K562 (cell line): ENCODE data around the gene PPP4C. TPM values are rescaled to one million over a fixed set of nuclear protein-coding genes. Genes with fewer than 3 reads are reported as not detected.

Experiments used
- ATAC-seq: fragments of 200-7000 bp; cut with Tn5 transposase; 3 replicates; pipeline ENCODE4 v1.9.1; 2020; ENCODE audit warnings: moderate library complexity
- BruUV-seq: library from RNA; stranded (reverse); fragments of 400-500 nt; replicated peaks from 2 replicates; lab custom pipeline; 2021; lab: Mats Ljungman, UMichigan
- CTCF ChIA-PET: fragments of 300-600 bp; formaldehyde crosslinking; extraction: SDS; loops from one replicate; lab custom pipeline; 2021; ENCODE audit warnings: low intra/inter-chr PET ratio; lab: Yijun Ruan, JAX
- POLR2A ChIA-PET: fragments of 300-600, 350-650 bp; sonication (Branson Sonifier 250); formaldehyde crosslinking; extraction: SDS; loops from one replicate; lab custom pipeline; 2021; ENCODE audit warnings: antibody characterized with exemption, inconsistent platforms; lab: Yijun Ruan, JAX
- DNase-seq, 4 experiments: peaks; one replicate each; pipeline versions ENCODE4 v3.0.0 to v3.0.0-alpha.2; 2011 to 2018; ENCODE audit warnings: low spot score in 3 of 4, mixed read lengths in 3 of 4; ENCODE audit errors: extremely low read depth in 1 of 4
- FAIRE-seq: peaks from 2 replicates; lab custom pipeline; 2011; peaks lifted over from hg19 to GRCh38; lab: Jason Lieb, UNC
- H2AFZ ChIP-seq: 2 replicates; pipeline ENCODE4 v1.6.0; 2011; ENCODE audit warnings: low read depth, low read length, control low read depth, inconsistent platforms
- H3K27ac ChIP-seq: fragments of 200-600 bp; 3 replicates; pipeline ENCODE4 v1.8.0; 2011; ENCODE audit warnings: low read depth, mild to moderate bottlenecking, control low read depth, inconsistent platforms, low read length, moderate library complexity, mixed read lengths; ENCODE audit errors: extremely low read depth
- H3K27me3 ChIP-seq, 2 experiments: fragments of 300-600 bp in 1 of 2; 2 replicates in 1 of 2; 3 replicates in 1 of 2; pipeline versions ENCODE4 v1.6.0 to v1.8.0; 2011; ENCODE audit warnings: inconsistent platforms in 2 of 2, low read length in 2 of 2, mild to moderate bottlenecking in 1 of 2, mixed read lengths in 1 of 2, moderate library complexity in 1 of 2; ENCODE audit not compliant: control insufficient read depth in 2 of 2, insufficient read depth in 2 of 2
- H3K36me3 ChIP-seq: fragments of 300-600 bp; 3 replicates; pipeline ENCODE4 v1.8.0; 2011; ENCODE audit warnings: mild to moderate bottlenecking, low read length, inconsistent platforms; ENCODE audit not compliant: control insufficient read depth, insufficient read depth
- H3K4me1 ChIP-seq, 2 experiments: fragments of 200-600 bp in 1 of 2; replicated peaks in 1 of 2; 2 replicates in 1 of 2; 3 replicates in 1 of 2; pipeline versions ENCODE4 v1.5.1 to v1.8.0; 2011; ENCODE audit warnings: inconsistent platforms in 2 of 2, low read length in 2 of 2, mild to moderate bottlenecking in 1 of 2, mixed read lengths in 1 of 2, moderate library complexity in 1 of 2; ENCODE audit not compliant: control insufficient read depth in 2 of 2, insufficient read depth in 2 of 2
- H3K4me2 ChIP-seq: 2 replicates; pipeline ENCODE4 v1.6.1; 2011; ENCODE audit warnings: low read length, control low read depth, inconsistent platforms, mixed read lengths; ENCODE audit not compliant: insufficient read depth
- H3K4me3 ChIP-seq: fragments of 200-600 bp; sonication (generic), shearing (Covaris generic); 2 replicates; pipeline ENCODE4 v1.5.1; 2016; ENCODE audit warnings: control low read depth, inconsistent platforms
- H3K79me2 ChIP-seq: fragments of 200-600 bp; 3 replicates; pipeline ENCODE4 v1.8.0; 2011; ENCODE audit warnings: low read length, inconsistent platforms; ENCODE audit not compliant: control insufficient read depth, insufficient read depth
- H3K9ac ChIP-seq, 2 experiments: 2 replicates each; pipeline versions ENCODE4 v1.6.0 to v1.6.1; 2011; ENCODE audit warnings: low read depth in 2 of 2, low read length in 2 of 2, control low read depth in 1 of 2, inconsistent platforms in 1 of 2, mild to moderate bottlenecking in 1 of 2, mixed read lengths in 1 of 2; ENCODE audit not compliant: insufficient read depth in 1 of 2
- H3K9me1 ChIP-seq: one replicate; pipeline ENCODE4 v1.6.0; 2011; ENCODE audit warnings: inconsistent platforms, mild to moderate bottlenecking, low read length, moderate library complexity; ENCODE audit not compliant: control insufficient read depth, insufficient read depth
- H3K9me3 ChIP-seq: replicated peaks from 2 replicates; pipeline ENCODE4 v1.5.1; 2011; ENCODE audit warnings: low read depth, low read length, inconsistent platforms; ENCODE audit not compliant: control insufficient read depth, insufficient read depth
- H4K20me1 ChIP-seq: replicated peaks from 2 replicates; pipeline ENCODE4 v1.6.1; 2011; ENCODE audit warnings: low read length, inconsistent platforms, mixed read lengths; ENCODE audit not compliant: control insufficient read depth, insufficient read depth
- BCOR ChIP-seq: fragments of 450-650 bp; IDR thresholded peaks from 2 replicates; pipeline ENCODE4 v1.6.1; 2016
- EGR1 ChIP-seq: fragments of 450-650 bp; conservative IDR thresholded peaks from 2 replicates; pipeline ENCODE4 v1.6.1; 2017; ENCODE audit warnings: mild to moderate bottlenecking
- ELF4 ChIP-seq: fragments of 450-650 bp; formaldehyde crosslinking; IDR thresholded peaks from 2 replicates; pipeline ENCODE4 v1.4.0; 2022; ENCODE audit warnings: missing genetic modification characterization
- MAFK ChIP-seq: IDR thresholded peaks from 2 replicates; pipeline ENCODE4 v1.6.1; 2011; ENCODE audit warnings: low read length, improper control_type of control experiment
- MTF1 ChIP-seq: fragments of 250-450 bp; sonication (Bioruptor Pico); IDR thresholded peaks from 2 replicates; pipeline ENCODE4 v1.9.0; 2021; ENCODE audit warnings: moderate library complexity, mild to moderate bottlenecking, inconsistent platforms, borderline replicate concordance
- NFRKB ChIP-seq: fragments of 450-650 bp; IDR thresholded peaks from 2 replicates; pipeline ENCODE4 v1.6.1; 2016; ENCODE audit warnings: low read depth
- RBM25 ChIP-seq: fragments of 200-400 bp; formaldehyde crosslinking; IDR thresholded peaks from 2 replicates; pipeline ENCODE4 v1.6.1; 2018; ENCODE audit warnings: low read length, low read depth, moderate library complexity; ENCODE audit not compliant: severe bottlenecking
- TAF7 ChIP-seq: fragments of 450-650 bp; IDR thresholded peaks from 2 replicates; pipeline ENCODE4 v1.6.1; 2016; ENCODE audit warnings: missing genetic modification characterization, missing compliant biosample characterization
- TARDBP ChIP-seq: fragments of 450-650 bp; IDR thresholded peaks from 2 replicates; pipeline ENCODE4 v1.6.1; 2016
- ZFPM2 ChIP-seq: fragments of 250-450 bp; sonication (Bioruptor Pico); IDR thresholded peaks from 2 replicates; pipeline ENCODE4 v1.5.1; 2022; ENCODE audit warnings: mild to moderate bottlenecking
- ZNF311 ChIP-seq: fragments of 250-450 bp; sonication (Bioruptor Pico); IDR thresholded peaks from 2 replicates; pipeline ENCODE4 v1.4.0; 2020; ENCODE audit warnings: mild to moderate bottlenecking, moderate library complexity
- ZNF764 ChIP-seq: fragments of 250-450 bp; sonication (Bioruptor Pico); IDR thresholded peaks from 2 replicates; pipeline ENCODE4 v1.4.0; 2020; ENCODE audit warnings: low read depth, mild to moderate bottlenecking, moderate library complexity
- WGBS: fragments of 100-300 bp; shearing (Covaris generic); methylation state at CpG from one replicate; pipeline ENCODE4 v1.1.6; 2016; ENCODE audit warnings: low coverage, mixed read lengths; ENCODE audit not compliant: insufficient coverage; ENCODE audit errors: missing lambda C conversion rate; 5-methylcytosine and 5-hydroxymethylcytosine counted together
- in situ Hi-C: fragments of 300-500 bp; cut with MboI; formaldehyde crosslinking; loops from 4 replicates; pipeline ENCODE4 v1.15.0; 2018; ENCODE audit warnings: inconsistent platforms, mixed read lengths
- intact Hi-C: fragments of 100-400 bp; cut with micrococcal nuclease; formaldehyde crosslinking; loops from 2 replicates; pipeline ENCODE4 v1.14.2; 2022
- polyA plus RNA-seq, 8 experiments: library from polyadenylated mRNA; depleted of rRNA in 4 of 8; stranded (reverse) in 5 of 8; unstranded in 3 of 8; fragments of >200 nt; fragmentation: Nextera tagmentation in 2 of 8; fragmentation: Illumina TruSeq in 1 of 8; extraction: Ambion mirVana in 2 of 8; extraction: Trizol in 1 of 8; gene quantifications; 2 replicates each; pipeline versions ENCODE4 v1.2.1 to v1.2.3, GENCODE V29; 2011 to 2014; ENCODE audit warnings: inconsistent platforms in 1 of 8, missing spikeins in 1 of 8
- total RNA-seq, 7 experiments: library from RNA; depleted of rRNA in 6 of 7; stranded (reverse); fragments of >200 nt in 6 of 7; fragmentation: Illumina TruSeq in 2 of 7; extraction: Trizol in 2 of 7; gene quantifications; 2 replicates each; pipeline versions ENCODE4 v1.2.1 to v1.2.3, GENCODE V29; 2011 to 2021; ENCODE audit warnings: low replicate concordance in 1 of 7
- TF ChIP-seq, protein P1 (sequence below): fragments of 250-450 bp; sonication (Bioruptor Pico); IDR thresholded peaks from 2 replicates; pipeline ENCODE4 v1.8.0; 2022; ENCODE audit warnings: moderate library complexity, mild to moderate bottlenecking, inconsistent platforms
- TF ChIP-seq, protein P2 (sequence below), 2 experiments: fragments of 450-650 bp; IDR thresholded peaks; 2 replicates each; pipeline ENCODE4 v1.6.1; 2016

Gene PPP4C
- total and polyA plus RNA-seq, 9 of the 15 experiments (the other 6 are each of a cell fraction or from before 2014, with no cell fraction given) = 3.5 to 183 (median 131) TPM

DNA sequence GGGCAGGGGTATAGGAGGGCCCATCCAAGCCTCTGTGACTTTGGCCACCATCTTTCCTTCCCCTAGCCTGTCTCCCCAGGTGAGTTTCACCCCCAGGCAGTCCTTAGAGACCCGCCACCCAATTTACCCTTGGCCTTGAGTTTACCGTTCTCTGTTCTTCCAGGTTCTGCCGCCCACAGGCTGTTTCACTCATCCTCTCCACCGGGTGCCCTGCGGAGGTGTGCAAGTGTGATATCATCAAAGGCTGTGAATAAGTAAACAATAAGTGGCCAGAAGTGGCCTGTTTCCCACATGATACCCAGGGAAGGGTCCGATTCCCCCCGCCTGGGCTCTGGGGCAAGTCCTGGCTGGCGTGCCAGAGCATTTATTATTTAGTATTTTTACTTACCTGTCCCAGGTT is 29.6 kb upstream of the PPP4C start:
- FAIRE-seq (no peak), DNase-seq (no peak), ATAC-seq (peak; percentile 29; the same call in 1 of the 3 replicates)
- in situ Hi-C loops (no loop called here), intact Hi-C loops (loop anchor here (5.0 kb wide), 1 partner anchor 46 kb away; the partner anchor contains the start of gene TBX6)
- no peak overlapping the region for H3K4me3 ChIP-seq
- no peak overlapping the region for H3K9ac ChIP-seq
- H3K36me3 ChIP-seq = no peaks in the 10 kb centered on the region
- ChIA-PET CTCF (no interaction called here), POLR2A (no interaction called here)
- H3K27me3 ChIP-seq = no peaks in the 10 kb centered on the region; a peak in 1 of 5 replicates
- H3K9me1 ChIP-seq = no peaks in the 10 kb centered on the region
- H3K27ac ChIP-seq = no peak overlapping the region
- no peak overlapping the region for H3K4me2 ChIP-seq
- H2AFZ ChIP-seq = no peak overlapping the region
- WGBS = 14% methylated on average over 5 of the region's 8 CpGs
- peaks cover 0 to 5% of the 10 kb centered on the region in 2 experiments; a peak in 3 of 5 replicates for H3K4me1 ChIP-seq
- BruUV-seq = no TSS peak
- no peaks in the 10 kb centered on the region for H4K20me1 ChIP-seq
- TF ChIP-seq TAF7 (tag) = no peak
- peak; percentile 57; the same call in 1 of the 2 replicates for TF ChIP-seq EGR1
- no peaks in the 10 kb centered on the region for H3K9me3 ChIP-seq
- H3K79me2 ChIP-seq = no peaks in the 10 kb centered on the region

DNA sequence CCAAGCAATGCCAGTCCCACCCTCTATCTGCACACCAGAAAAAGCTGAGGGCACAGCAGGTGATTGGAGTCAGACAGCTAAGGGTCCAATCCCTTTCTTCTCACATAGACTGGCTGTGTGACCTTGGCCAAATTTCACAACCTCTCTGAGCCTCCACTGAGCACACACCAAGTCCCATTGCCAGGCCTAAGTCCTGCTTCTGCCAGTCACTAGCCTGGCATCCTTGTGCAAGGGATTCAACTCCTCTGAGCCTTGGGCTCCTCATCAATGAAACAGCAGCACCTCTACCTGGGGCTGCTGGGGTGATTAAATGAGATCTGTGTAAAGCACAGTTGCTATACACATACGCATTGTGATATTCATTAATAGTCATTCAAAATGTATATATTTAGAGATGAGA is 29.2 kb upstream of the PPP4C start:
- FAIRE-seq (no peak), ATAC-seq (no peak), DNase-seq (no peak)
- Histone ChIP-seq H3K4me2 (no peak overlapping the region), H3K9me1 (no peaks in the 10 kb centered on the region), H2AFZ (no peak overlapping the region), H3K4me1 (peaks cover 2 to 5% of the 10 kb centered on the region in 2 experiments; a peak in 3 of 5 replicates), H3K79me2 (no peaks in the 10 kb centered on the region), H3K27me3 (no peaks in the 10 kb centered on the region; a peak in 1 of 5 replicates), H3K4me3 (no peak overlapping the region), H4K20me1 (no peaks in the 10 kb centered on the region), H3K27ac (no peak overlapping the region), H3K9me3 (no peaks in the 10 kb centered on the region), H3K9ac (no peak overlapping the region), H3K36me3 (no peaks in the 10 kb centered on the region)
- CTCF ChIA-PET = no interaction called here
- BruUV-seq = no TSS peak
- in situ Hi-C loops = no loop called here
- intact Hi-C loops = loop anchor here (5.0 kb wide), 1 partner anchor 46 kb away; the partner anchor contains the start of gene TBX6
- POLR2A ChIA-PET = no interaction called here
- 33% methylated on average over 1 of the region's 1 CpG for WGBS
- TF ChIP-seq TARDBP = no peak
- TF ChIP-seq, protein P1, sequence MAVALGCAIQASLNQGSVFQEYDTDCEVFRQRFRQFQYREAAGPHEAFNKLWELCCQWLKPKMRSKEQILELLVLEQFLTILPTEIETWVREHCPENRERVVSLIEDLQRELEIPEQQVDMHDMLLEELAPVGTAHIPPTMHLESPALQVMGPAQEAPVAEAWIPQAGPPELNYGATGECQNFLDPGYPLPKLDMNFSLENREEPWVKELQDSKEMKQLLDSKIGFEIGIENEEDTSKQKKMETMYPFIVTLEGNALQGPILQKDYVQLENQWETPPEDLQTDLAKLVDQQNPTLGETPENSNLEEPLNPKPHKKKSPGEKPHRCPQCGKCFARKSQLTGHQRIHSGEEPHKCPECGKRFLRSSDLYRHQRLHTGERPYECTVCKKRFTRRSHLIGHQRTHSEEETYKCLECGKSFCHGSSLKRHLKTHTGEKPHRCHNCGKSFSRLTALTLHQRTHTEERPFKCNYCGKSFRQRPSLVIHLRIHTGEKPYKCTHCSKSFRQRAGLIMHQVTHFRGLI = no peak
- TF ChIP-seq ZNF764 (CRISPR knock-in tag) = no peak
- TF ChIP-seq ZFPM2 = no peak
- no peak for TF ChIP-seq MTF1
- TF ChIP-seq MAFK = no peak
- TF ChIP-seq BCOR = 0 out of 2 replicates have a peak, but pooled peaks have one; percentile 23
- TF ChIP-seq ELF4 (CRISPR knock-in tag) = no peak
- no peak for TF ChIP-seq ZNF311
- TF ChIP-seq, protein P2, sequence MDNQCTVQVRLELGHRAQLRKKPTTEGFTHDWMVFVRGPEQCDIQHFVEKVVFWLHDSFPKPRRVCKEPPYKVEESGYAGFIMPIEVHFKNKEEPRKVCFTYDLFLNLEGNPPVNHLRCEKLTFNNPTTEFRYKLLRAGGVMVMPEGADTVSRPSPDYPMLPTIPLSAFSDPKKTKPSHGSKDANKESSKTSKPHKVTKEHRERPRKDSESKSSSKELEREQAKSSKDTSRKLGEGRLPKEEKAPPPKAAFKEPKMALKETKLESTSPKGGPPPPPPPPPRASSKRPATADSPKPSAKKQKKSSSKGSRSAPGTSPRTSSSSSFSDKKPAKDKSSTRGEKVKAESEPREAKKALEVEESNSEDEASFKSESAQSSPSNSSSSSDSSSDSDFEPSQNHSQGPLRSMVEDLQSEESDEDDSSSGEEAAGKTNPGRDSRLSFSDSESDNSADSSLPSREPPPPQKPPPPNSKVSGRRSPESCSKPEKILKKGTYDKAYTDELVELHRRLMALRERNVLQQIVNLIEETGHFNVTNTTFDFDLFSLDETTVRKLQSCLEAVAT (IDR thresholded peaks at IDR 0.05) = no peak
- peak; percentile 12 for TF ChIP-seq RBM25
- TF ChIP-seq NFRKB = no peak
